B cell (primary cell): ENCODE data around the gene NDST1. TPM values are rescaled to one million over a fixed set of nuclear protein-coding genes. Genes with fewer than 3 reads are reported as not detected.

Experiments
- ATAC-seq: fragments of 200-7000 bp; cut with Tn5 transposase; one replicate; pipeline ENCODE4 v1.10.0; 2021; ENCODE audit warnings: low read depth, mild to moderate bottlenecking, moderate number of reproducible peaks, moderate library complexity
- CTCF ChIA-PET: fragments of 350-600 bp; sonication (Branson Sonifier 250); formaldehyde crosslinking; loops from one replicate; lab custom pipeline; 2021; ENCODE audit warnings: antibody characterized with exemption, inconsistent platforms; lab: Charles Lee
- POLR2A ChIA-PET: fragments of 350-600 bp; sonication (Branson Sonifier 250); formaldehyde crosslinking; loops from one replicate; lab custom pipeline; 2021; ENCODE audit warnings: antibody characterized with exemption; lab: Charles Lee
- DNase-seq: peaks from one replicate; pipeline ENCODE4 v3.0.0; 2013
- H2AFZ ChIP-seq: 2 replicates; pipeline ENCODE4 v1.6.1; 2012; ENCODE audit warnings: mild to moderate bottlenecking, low read depth, low read length; ENCODE audit not compliant: insufficient read depth, poor library complexity, severe bottlenecking
- H3K27ac ChIP-seq, 2 donors: 1 replicate in 1 of 2; 2 replicates in 1 of 2; pipeline ENCODE4 v1.5.1; 2012 to 2013; ENCODE audit warnings: low read length in 2 of 2, mild to moderate bottlenecking in 2 of 2, moderate library complexity in 1 of 2
- H3K27me3 ChIP-seq, 4 experiments: fragments of 200-600 bp in 1 of 4; sonication (generic) in 1 of 4; replicated peaks in 1 of 4; 1 replicate in 2 of 4; 2 replicates in 2 of 4; pipeline versions ENCODE4 v1.6.1 to v1.7.0; 2013 to 2016; ENCODE audit warnings: low read length in 3 of 4, mild to moderate bottlenecking in 2 of 4, mixed read lengths in 1 of 4, moderate library complexity in 1 of 4; ENCODE audit not compliant: insufficient read depth in 4 of 4, control insufficient read depth in 3 of 4; ENCODE audit errors: control extremely low read depth in 1 of 4
- H3K36me3 ChIP-seq, 2 experiments: replicated peaks in 1 of 2; 1 replicate in 1 of 2; 2 replicates in 1 of 2; pipeline versions ENCODE4 v1.6.1 to v1.7.1; 2013; ENCODE audit warnings: low read length in 1 of 2; ENCODE audit not compliant: insufficient read depth in 2 of 2, control insufficient read depth in 1 of 2; ENCODE audit errors: control extremely low read depth in 1 of 2, extremely low read depth in 1 of 2
- H3K4me1 ChIP-seq, 2 donors: fragments of 200-600 bp in 1 of 2; sonication (generic) in 1 of 2; 1 replicate in 1 of 2; 2 replicates in 1 of 2; pipeline versions ENCODE4 v1.5.1 to v1.6.1; 2013 to 2017; ENCODE audit warnings: low read length in 2 of 2; ENCODE audit not compliant: control insufficient read depth in 2 of 2, insufficient read depth in 2 of 2
- H3K4me2 ChIP-seq: replicated peaks from 2 replicates; pipeline ENCODE3; 2012; ENCODE audit warnings: mild to moderate bottlenecking, low read depth, low read length; ENCODE audit not compliant: poor library complexity, severe bottlenecking
- H3K4me3 ChIP-seq, 5 experiments: fragments of 200-600 bp in 1 of 5; sonication (generic) in 1 of 5; 1 replicate in 3 of 5; 2 replicates in 2 of 5; pipeline versions ENCODE4 v1.5.1 to v1.7.0; 2011 to 2016; ENCODE audit warnings: low read length in 4 of 5, mild to moderate bottlenecking in 4 of 5, low read depth in 2 of 5, control low read depth in 1 of 5, moderate library complexity in 1 of 5; ENCODE audit not compliant: insufficient read depth in 1 of 5; ENCODE audit errors: control extremely low read depth in 1 of 5, extremely low read depth in 1 of 5
- H3K79me2 ChIP-seq: fragments of 200-600 bp; sonication (generic); one replicate; pipeline ENCODE4 v1.6.0; 2016; ENCODE audit warnings: low read length; ENCODE audit not compliant: control insufficient read depth, insufficient read depth
- H3K9ac ChIP-seq: fragments of 200-600 bp; sonication (generic); 2 replicates; pipeline ENCODE4 v1.6.1; 2017; ENCODE audit warnings: mild to moderate bottlenecking, low read length, moderate library complexity
- H3K9me3 ChIP-seq, 3 donors: one replicate each; pipeline versions ENCODE4 v1.6.1 to v1.7.1; 2013; ENCODE audit warnings: low read length in 2 of 3; ENCODE audit not compliant: control insufficient read depth in 2 of 3, insufficient read depth in 1 of 3; ENCODE audit errors: control extremely low read depth in 1 of 3
- H4K20me1 ChIP-seq: 2 replicates; pipeline ENCODE4 v1.6.0; 2012; ENCODE audit warnings: mild to moderate bottlenecking, low read length; ENCODE audit not compliant: insufficient read depth, control insufficient read depth, poor library complexity, severe bottlenecking
- H3K27ac Mint-ChIP-seq: one replicate; pipeline ENCODE4 v1.8.0; 2021; ENCODE audit warnings: mixed read lengths
- H3K27me3 Mint-ChIP-seq: one replicate; pipeline ENCODE4 v1.8.0; 2021; ENCODE audit warnings: mixed read lengths
- H3K4me1 Mint-ChIP-seq: one replicate; pipeline ENCODE4 v1.8.0; 2021; ENCODE audit warnings: mixed read lengths
- H3K4me3 Mint-ChIP-seq: one replicate; pipeline ENCODE4 v1.8.0; 2021; ENCODE audit warnings: mixed read lengths
- H3K9me3 Mint-ChIP-seq: one replicate; pipeline ENCODE4 v1.8.0; 2022; ENCODE audit warnings: mixed read lengths; ENCODE audit not compliant: insufficient read depth
- CTCF ChIP-seq: fragments of 200-600 bp; IDR thresholded peaks from one replicate; pipeline ENCODE4 v1.8.0; 2022; ENCODE audit warnings: antibody characterized with exemption, mild to moderate bottlenecking
- EZH2 ChIP-seq: IDR thresholded peaks from 2 replicates; pipeline ENCODE4 v1.6.1; 2012; ENCODE audit warnings: borderline replicate concordance, low read depth, mild to moderate bottlenecking, moderate library complexity, low read length; ENCODE audit not compliant: insufficient read depth, poor library complexity, severe bottlenecking
- WGBS: methylation state at CpG from one replicate; pipeline ENCODE4 v1.1.5; 2013; ENCODE audit warnings: missing lambda C conversion rate; ENCODE audit not compliant: insufficient coverage; 5-methylcytosine and 5-hydroxymethylcytosine counted together
- intact Hi-C: fragments of 100-400 bp; cut with micrococcal nuclease; formaldehyde crosslinking; loops from one replicate; pipeline ENCODE4 v1.10.0; 2022
- polyA minus RNA-seq: library from RNA; depleted of rRNA, polyadenylated mRNA; stranded (reverse); fragments of >200 nt; gene quantifications from 2 replicates; pipeline ENCODE4 v1.2.3, GENCODE V29; 2012
- polyA plus RNA-seq: library from polyadenylated mRNA; depleted of rRNA; stranded (reverse); fragments of >200 nt; gene quantifications from 2 replicates; pipeline ENCODE4 v1.2.3, GENCODE V29; 2012
- total RNA-seq, 2 donors: library from RNA; stranded (reverse); fragments of 120-200 nt in 1 of 2; gene quantifications; 1 replicate in 1 of 2; 2 replicates in 1 of 2; pipeline versions ENCODE4 v1.2.3 to v1.2.4, GENCODE V29; 2013 to 2022

NDST1 gene
- total RNA-seq (4.3 and 8.9 TPM in 2 replicates), polyA plus RNA-seq (3.2 and 7.0 TPM in 2 replicates), polyA minus RNA-seq (3.7 and 8.1 TPM in 2 replicates)
- 3.2 TPM for total RNA-seq (2013)

DNA sequence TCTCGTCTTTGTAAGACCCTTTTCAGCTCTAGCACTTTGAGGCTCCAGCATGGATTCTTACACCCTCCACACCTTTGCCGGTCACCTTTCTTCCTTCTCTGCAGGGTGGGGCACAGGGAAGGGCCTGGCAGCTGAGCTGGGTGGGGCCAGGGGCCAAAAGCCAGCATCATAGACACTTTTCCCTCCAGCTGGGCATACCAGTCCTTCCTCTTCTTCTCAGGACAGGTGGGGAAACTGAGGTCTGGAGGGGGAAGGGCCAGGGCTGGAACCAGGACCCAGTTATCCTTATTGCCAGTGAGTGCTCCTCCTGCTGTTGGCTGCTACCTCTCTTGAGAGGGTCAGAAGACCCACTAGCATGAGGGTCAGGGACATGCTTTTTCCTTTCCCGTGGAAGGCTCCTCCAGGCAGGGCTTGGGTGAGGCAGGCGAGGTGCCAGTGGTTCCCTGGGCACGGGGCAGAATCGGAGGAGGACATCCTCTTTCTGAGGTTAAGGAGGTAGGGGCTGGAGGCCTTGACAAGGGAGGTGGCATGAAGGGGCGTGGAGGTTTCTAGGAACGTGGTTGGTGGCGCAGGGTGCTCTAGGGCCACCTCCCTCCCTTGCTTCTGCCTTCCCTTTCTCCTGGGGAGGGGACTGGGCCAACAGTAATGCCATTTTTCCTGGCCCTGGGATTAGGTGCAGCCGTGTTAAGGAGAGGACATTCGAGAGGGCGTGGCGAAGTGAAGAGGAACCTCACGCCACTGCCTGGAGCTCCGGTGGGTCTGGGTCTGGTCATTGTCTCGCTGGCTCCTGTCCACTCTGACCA, at the start of gene NDST1:
Gene NDST1 (plus strand): TSS at position 658 of the 803 bp plus-strand sequence. CDS start 13,124 bp downstream, outside the sequence.
- ATAC-seq, result no peak
- Mint-ChIP-seq H3K27ac (no peak within 1 kb of the TSS), H3K4me3 (no peak within 1 kb of the TSS), H3K27me3 (no peaks in the 10 kb centered on the region), H3K4me1 (no peaks in the 10 kb centered on the region), H3K9me3 (no peaks in the 10 kb centered on the region)
- Histone ChIP-seq H3K27me3 (no peaks in the 10 kb centered on the region), H3K9ac (no peak within 1 kb of the TSS), H3K4me1 (no peaks in the 10 kb centered on the region), H3K27ac (no peak within 1 kb of the TSS), H3K4me2 (no peak within 1 kb of the TSS), H3K79me2 (peaks cover 18% of the 10 kb centered on the region), H3K36me3 (no peaks in the 10 kb centered on the region), H2AFZ (no peak within 1 kb of the TSS), H3K4me3 (no peak within 1 kb of the TSS), H3K9me3 (no peaks in the 10 kb centered on the region), H4K20me1 (no peaks in the 10 kb centered on the region)
- TF ChIP-seq CTCF, result no peak
- TF ChIP-seq EZH2, result no peak
- intact Hi-C loops, result no loop called here
- ChIA-PET POLR2A (no interaction called here), CTCF (interaction anchor here (1.5 kb wide), 1 partner anchor 15 kb away, joined by 3 read pairs; no protein-coding TSS in a partner anchor)
- DNase-seq, result no peak
- WGBS, result 86% methylated on average over 13 of the region's 16 CpGs
